NCI-H526 treated with DMSO at 0.1 percent for 48 hours (cell line): ENCODE measurements around the gene CHRM4.
A peak's percentile ranks its signal among the peaks of the same experiment; 100 is the strongest.

Experiments
- DNase-seq: peaks from one replicate; lab custom pipeline; 2025; lab: John Stamatoyannopoulos, UW

CHRM4 gene

GRCh38 chr11:46367244-46367915 lies 24.2 kb downstream of the CHRM4 start:
- peak; percentile 63 for DNase-seq

- no peak for DNase-seq
These were observed 24.9 kb downstream of the CHRM4 start for GRCh38 chr11:46366661-46367161.

GRCh38 chr11:46366260-46366659 lies 25.3 kb downstream of the CHRM4 start:
- DNase-seq = no peak

- DNase-seq = no peak
These were observed 26.8 kb downstream of the CHRM4 start for GRCh38 chr11:46364791-46365190.

GRCh38 chr11:46364056-46364455 lies 27.5 kb downstream of the CHRM4 start:
- DNase-seq = no peak

GRCh38 chr11:46363455-46364005 lies 28.0 kb downstream of the CHRM4 start:
- no peak for DNase-seq

- DNase-seq = no peak
These were observed 28.6 kb downstream of the CHRM4 start for GRCh38 chr11:46363031-46363407.

- DNase-seq = no peak
These were observed 29.2 kb downstream of the CHRM4 start for GRCh38 chr11:46362156-46363030.

GRCh38 chr11:46361283-46362155 lies 30.1 kb downstream of the CHRM4 start:
- peak; percentile 97 for DNase-seq

- no peak for DNase-seq
These were observed 30.7 kb downstream of the CHRM4 start for GRCh38 chr11:46360878-46361277.

- DNase-seq = no peak
These were observed 31.6 kb downstream of the CHRM4 start for GRCh38 chr11:46359953-46360352.

GRCh38 chr11:46357483-46357936 lies 34.1 kb downstream of the CHRM4 start:
- peak; percentile 61 for DNase-seq

- no peak for DNase-seq
These were observed 34.6 kb downstream of the CHRM4 start for GRCh38 chr11:46356924-46357482.

GRCh38 chr11:46353698-46354097 lies 37.9 kb downstream of the CHRM4 start:
- no peak for DNase-seq

- peak; percentile 81 for DNase-seq
These were observed 39.3 kb downstream of the CHRM4 start for GRCh38 chr11:46352063-46352841.

GRCh38 chr11:46351606-46352005 lies 40.0 kb downstream of the CHRM4 start:
- DNase-seq = no peak

GRCh38 chr11:46351148-46351547 lies 40.4 kb downstream of the CHRM4 start:
- DNase-seq = no peak

GRCh38 chr11:46350695-46351094 lies 40.9 kb downstream of the CHRM4 start:
- no peak for DNase-seq

GRCh38 chr11:46348566-46349401 lies 42.8 kb downstream of the CHRM4 start:
- DNase-seq = no peak
